Measurements from ENCODE around the gene TMEM91. TPM values are rescaled to one million over a fixed set of nuclear protein-coding genes. Genes with fewer than 3 reads are reported as not detected.

The TMEM91 gene
- total RNA-seq (10 to 100 TPM in 3 of 5 donors, 1 to 10 TPM in 2; 9.9 to 14.7 (median 13.2) TPM), total RNA-seq (1.3 to 8.2 (median 4.7) reads per million in 29 experiments)
- total RNA-seq (2013), result 8.6 TPM

GRCh38 chr19:41376241-41376997, at the start of gene TMEM91:
Gene TMEM91 (plus strand): TSS chr19:41376533. CDS start chr19:41378310, 1,777 bp downstream.
- Histone ChIP-seq H3K4me1 (ENCODE audit: control insufficient read depth in 1 of 2, extremely low read depth in 1 of 2, insufficient read depth in 2 of 2, low read length in 2 of 2) (peaks cover 0 to 14% of the 10 kb centered on the region in 2 experiments), H3K36me3 (ENCODE audit: control insufficient read depth in 2 of 2, extremely low read depth in 1 of 2, insufficient read depth in 1 of 2, low read length in 1 of 2) (peaks cover 0 to 6% of the 10 kb centered on the region in 2 donors), H3K27me3 (replicated peaks in 1 of 2; ENCODE audit: control insufficient read depth in 2 of 2, extremely low read depth in 1 of 2, insufficient read depth in 2 of 2, low read length in 1 of 2) (no peaks in the 10 kb centered on the region), H3K9me3 (no peaks in the 10 kb centered on the region), H3K27ac (ENCODE audit: low read length) (no peak within 1 kb of the TSS), H3K4me3 (ENCODE audit: control insufficient read depth in 1 of 2, extremely low read depth in 1 of 2, low read length in 1 of 2) (peak within 1 kb of the TSS; percentile 52 to 58)
- POLR2A ChIA-PET, result interaction anchor here in 1 of 2 donors (0.7 kb wide), 1 partner anchor 10 kb away, joined by 5 read pairs; no protein-coding TSS in a partner anchor
- Mint-ChIP-seq H3K9me3 (no peaks in the 10 kb centered on the region), H3K4me1 (peaks cover 14 to 18% (median 17%) of the 10 kb centered on the region in 3 donors), H3K27me3 (no peaks in the 10 kb centered on the region), H3K27ac (peak within 1 kb of the TSS; percentile 75 to 92), H3K4me3 (peak within 1 kb of the TSS; percentile 76 to 83 (median 82)), H3K36me3 (no peaks in the 10 kb centered on the region)
- CTCF ChIA-PET, result interaction anchor here in 1 of 2 donors (0.5 kb wide), 1 partner anchor 8 kb away, joined by 4 read pairs; no protein-coding TSS in a partner anchor
- peak in 5 of 35 experiments; percentile 14 to 34 (median 22) for DNase-seq
- peak; percentile 46 to 68 (median 58) for ATAC-seq (replicated peaks in 1 of 4)
- WGBS (ENCODE audit: insufficient coverage), result 17% methylated on average over 42 of the region's 47 CpGs

GRCh38 chr19:41327076-41327575, 49.2 kb upstream of the TMEM91 start:
- Mint-ChIP-seq H3K27me3 (no peaks in the 10 kb centered on the region), H3K4me1 (peaks cover 58 to 76% (median 69%) of the 10 kb centered on the region in 3 donors), H3K36me3 (peaks cover 28% of the 10 kb centered on the region), H3K9me3 (no peaks in the 10 kb centered on the region), H3K4me3 (peak overlapping the region; percentile 44 to 74 (median 58)), H3K27ac (peak overlapping the region; percentile 91 to 93)
- Histone ChIP-seq H3K27me3 (replicated peaks in 1 of 2; ENCODE audit: control insufficient read depth in 2 of 2, extremely low read depth in 1 of 2, insufficient read depth in 2 of 2, low read length in 1 of 2) (no peaks in the 10 kb centered on the region), H3K36me3 (ENCODE audit: control insufficient read depth in 2 of 2, extremely low read depth in 1 of 2, insufficient read depth in 1 of 2, low read length in 1 of 2) (peaks cover 9 to 65% of the 10 kb centered on the region in 2 donors), H3K9me3 (no peaks in the 10 kb centered on the region), H3K4me1 (ENCODE audit: control insufficient read depth in 1 of 2, extremely low read depth in 1 of 2, insufficient read depth in 2 of 2, low read length in 2 of 2) (peaks cover 18 to 95% of the 10 kb centered on the region in 2 experiments), H3K27ac (ENCODE audit: low read length) (peak overlapping the region; percentile 81), H3K4me3 (ENCODE audit: control insufficient read depth in 1 of 2, extremely low read depth in 1 of 2, low read length in 1 of 2) (peak overlapping the region; percentile 19 to 40)
- POLR2A ChIA-PET, result interaction anchor here (0.8 to 1.6 kb wide), 10 partner anchors 14 to 205 kb away, joined by 3 to 28 read pairs (median 4); partner anchors contain the start of genes B9D2 (in 1 of the 2) and TGFB1 (in 1 of the 2)
- DNase-seq (peak in 6 of 35 experiments; percentile 16 to 64 (median 32)), ATAC-seq (replicated peaks in 1 of 4) (peak in 3 of 4 experiments; percentile 8 to 13 (median 10))
- CTCF ChIA-PET, result interaction anchor here in 1 of 2 donors (0.6 to 2.1 kb wide), 4 partner anchors 19 to 1493 kb away, joined by 3 to 7 read pairs (median 5); partner anchors contain the start of gene DYRK1B
- WGBS (ENCODE audit: insufficient coverage), result 10% methylated on average over 8 of the region's 13 CpGs

- H3K4me3 ChIP-seq (ENCODE audit: control insufficient read depth in 1 of 2, extremely low read depth in 1 of 2, low read length in 1 of 2), result peak overlapping the region; percentile 19 to 40
- CTCF ChIA-PET, result interaction anchor here in 1 of 2 donors (0.6 to 2.1 kb wide), 4 partner anchors 20 to 1493 kb away, joined by 3 to 7 read pairs (median 5); partner anchors contain the start of gene DYRK1B
Observed at GRCh38 chr19:41327576-41328156, 48.7 kb upstream of the TMEM91 start.

GRCh38 chr19:41328157-41328841, 48.0 kb upstream of the TMEM91 start:
- Histone ChIP-seq H3K4me3 (ENCODE audit: control insufficient read depth in 1 of 2, extremely low read depth in 1 of 2, low read length in 1 of 2) (peak overlapping the region; percentile 3 to 40), H3K4me1 (ENCODE audit: control insufficient read depth in 1 of 2, extremely low read depth in 1 of 2, insufficient read depth in 2 of 2, low read length in 2 of 2) (peaks cover 18 to 90% of the 10 kb centered on the region in 2 experiments), H3K9me3 (no peaks in the 10 kb centered on the region), H3K27ac (ENCODE audit: low read length) (peak overlapping the region; percentile 81), H3K27me3 (replicated peaks in 1 of 2; ENCODE audit: control insufficient read depth in 2 of 2, extremely low read depth in 1 of 2, insufficient read depth in 2 of 2, low read length in 1 of 2) (no peaks in the 10 kb centered on the region), H3K36me3 (ENCODE audit: control insufficient read depth in 2 of 2, extremely low read depth in 1 of 2, insufficient read depth in 1 of 2, low read length in 1 of 2) (peaks cover 8 to 63% of the 10 kb centered on the region in 2 donors)
- DNase-seq, result peak in 3 of 35 experiments; percentile 21 to 42 (median 23)
- ChIA-PET CTCF (interaction anchor here in 1 of 2 donors (2.0 to 2.1 kb wide), 2 partner anchors 23 to 66 kb away, joined by 6 to 7 read pairs; no protein-coding TSS in a partner anchor), POLR2A (interaction anchor here (0.6 to 1.6 kb wide), 8 partner anchors 13 to 981 kb away, joined by 3 to 5 read pairs (median 4); partner anchors contain the start of genes B9D2 (in 1 of the 2) and TGFB1 (in 1 of the 2))
- 8% methylated on average over 15 of the region's 22 CpGs for WGBS (ENCODE audit: insufficient coverage)
- Mint-ChIP-seq H3K9me3 (no peaks in the 10 kb centered on the region), H3K36me3 (peaks cover 29% of the 10 kb centered on the region), H3K27me3 (no peaks in the 10 kb centered on the region), H3K4me3 (peak overlapping the region; percentile 72 to 75 (median 74)), H3K4me1 (peaks cover 62 to 76% (median 70%) of the 10 kb centered on the region in 3 donors), H3K27ac (peak overlapping the region; percentile 92 to 96)
- peak in 3 of 4 experiments; percentile 18 to 30 (median 22) for ATAC-seq (replicated peaks in 1 of 4)

More at GRCh38 chr19:41327576-41328156, 48.7 kb upstream of the TMEM91 start:
- H3K27me3 ChIP-seq (replicated peaks in 1 of 2; ENCODE audit: control insufficient read depth in 2 of 2, extremely low read depth in 1 of 2, insufficient read depth in 2 of 2, low read length in 1 of 2), result no peaks in the 10 kb centered on the region
- ATAC-seq (replicated peaks in 1 of 4) (peak; percentile 66 to 74 (median 68)), DNase-seq (peak; percentile 57 to 94 (median 76))
- peak overlapping the region; percentile 92 to 96 for H3K27ac Mint-ChIP-seq
- peak overlapping the region; percentile 72 to 75 (median 74) for H3K4me3 Mint-ChIP-seq
- no peaks in the 10 kb centered on the region for H3K9me3 ChIP-seq
- no peaks in the 10 kb centered on the region for H3K9me3 Mint-ChIP-seq
- H3K27ac ChIP-seq (ENCODE audit: low read length), result peak overlapping the region; percentile 81
- WGBS (ENCODE audit: insufficient coverage), result under 1% methylated on average over 31 of the region's 33 CpGs
- H3K4me1 Mint-ChIP-seq, result peaks cover 63 to 76% (median 73%) of the 10 kb centered on the region in 3 donors
- H3K4me1 ChIP-seq (ENCODE audit: control insufficient read depth in 1 of 2, extremely low read depth in 1 of 2, insufficient read depth in 2 of 2, low read length in 2 of 2), result peaks cover 18 to 94% of the 10 kb centered on the region in 2 experiments
- H3K36me3 ChIP-seq (ENCODE audit: control insufficient read depth in 2 of 2, extremely low read depth in 1 of 2, insufficient read depth in 1 of 2, low read length in 1 of 2), result peaks cover 11 to 66% of the 10 kb centered on the region in 2 donors
- H3K36me3 Mint-ChIP-seq, result peaks cover 29% of the 10 kb centered on the region
- no peaks in the 10 kb centered on the region for H3K27me3 Mint-ChIP-seq
- POLR2A ChIA-PET, result interaction anchor here (0.8 to 1.6 kb wide), 10 partner anchors 14 to 204 kb away, joined by 3 to 28 read pairs (median 4); partner anchors contain the start of genes B9D2 (in 1 of the 2) and TGFB1 (in 1 of the 2)

GRCh38 chr19:41328842-41329225, 47.5 kb upstream of the TMEM91 start:
- Histone ChIP-seq H3K4me3 (ENCODE audit: control insufficient read depth in 1 of 2, extremely low read depth in 1 of 2, low read length in 1 of 2) (peak overlapping the region in 1 of 2 donors; percentile 3), H3K36me3 (ENCODE audit: control insufficient read depth in 2 of 2, extremely low read depth in 1 of 2, insufficient read depth in 1 of 2, low read length in 1 of 2) (peaks cover 8 to 63% of the 10 kb centered on the region in 2 donors), H3K27me3 (replicated peaks in 1 of 2; ENCODE audit: control insufficient read depth in 2 of 2, extremely low read depth in 1 of 2, insufficient read depth in 2 of 2, low read length in 1 of 2) (no peaks in the 10 kb centered on the region), H3K27ac (ENCODE audit: low read length) (peak overlapping the region; percentile 81), H3K4me1 (ENCODE audit: control insufficient read depth in 1 of 2, extremely low read depth in 1 of 2, insufficient read depth in 2 of 2, low read length in 2 of 2) (peaks cover 18 to 85% of the 10 kb centered on the region in 2 experiments), H3K9me3 (no peaks in the 10 kb centered on the region)
- Mint-ChIP-seq H3K27me3 (no peaks in the 10 kb centered on the region), H3K4me1 (peaks cover 61 to 74% (median 73%) of the 10 kb centered on the region in 3 donors), H3K9me3 (no peaks in the 10 kb centered on the region), H3K36me3 (peaks cover 29% of the 10 kb centered on the region), H3K4me3 (peak overlapping the region; percentile 72 to 75 (median 74)), H3K27ac (peak overlapping the region; percentile 92 to 96)
- ChIA-PET CTCF (interaction anchor here in 1 of 2 donors (0.6 to 2.1 kb wide), 2 partner anchors 26 to 66 kb away, joined by 3 to 6 read pairs; no protein-coding TSS in a partner anchor), POLR2A (interaction anchor here (0.6 to 1.1 kb wide), 3 partner anchors 19 to 981 kb away, joined by 3 to 5 read pairs (median 3); no protein-coding TSS in a partner anchor)
- WGBS (ENCODE audit: insufficient coverage), result no CpG with 5 or more reads among the region's 1 CpG
- ATAC-seq (replicated peaks in 1 of 4), result no peak
- no peak for DNase-seq
